Measurements from ENCODE around the gene JARID2.

Gene JARID2

GRCh38 chr6:15551798-15552197, 305.9 kb downstream of the JARID2 start:
- no peak overlapping the region for H2AFZ ChIP-seq
- H3K27me3 ChIP-seq (ENCODE audit: control insufficient read depth, insufficient read depth, low read length) = no peaks in the 10 kb centered on the region
- H3K4me3 ChIP-seq (ENCODE audit: low read depth, low read length) = no peak overlapping the region
- peaks cover 20% of the 10 kb centered on the region for H3K4me1 ChIP-seq
- no peak overlapping the region for H3K9ac ChIP-seq
- peak overlapping the region; percentile 29 for H3K27ac ChIP-seq
- H3K9me3 ChIP-seq (ENCODE audit: control insufficient read depth, low read length) = no peaks in the 10 kb centered on the region
- no peaks in the 10 kb centered on the region for H3K36me3 ChIP-seq (ENCODE audit: control insufficient read depth, insufficient read depth, low read length)
- H3K4me2 ChIP-seq (ENCODE audit: low read length) = no peak overlapping the region
- H3K79me2 ChIP-seq = peaks cover 7% of the 10 kb centered on the region
- TF ChIP-seq CTCF (IDR thresholded peaks at IDR 0.05) = no peak

GRCh38 chr6:15553031-15553430, 307.2 kb downstream of the JARID2 start:
- Histone ChIP-seq H2AFZ (no peak overlapping the region), H3K9ac (no peak overlapping the region), H3K4me3 (ENCODE audit: low read depth, low read length) (no peak overlapping the region), H3K36me3 (ENCODE audit: control insufficient read depth, insufficient read depth, low read length) (no peaks in the 10 kb centered on the region), H3K9me3 (ENCODE audit: control insufficient read depth, low read length) (no peaks in the 10 kb centered on the region), H3K79me2 (peaks cover 7% of the 10 kb centered on the region), H3K4me1 (peaks cover 21% of the 10 kb centered on the region), H3K27ac (no peak overlapping the region), H3K27me3 (ENCODE audit: control insufficient read depth, insufficient read depth, low read length) (no peaks in the 10 kb centered on the region), H3K4me2 (ENCODE audit: low read length) (no peak overlapping the region)
- no peak for TF ChIP-seq CTCF (IDR thresholded peaks at IDR 0.05)

- Histone ChIP-seq H3K4me3 (ENCODE audit: low read depth, low read length) (no peak overlapping the region), H3K27ac (no peak overlapping the region), H3K4me2 (ENCODE audit: low read length) (no peak overlapping the region), H3K36me3 (ENCODE audit: control insufficient read depth, insufficient read depth, low read length) (no peaks in the 10 kb centered on the region), H3K79me2 (peaks cover 7% of the 10 kb centered on the region), H3K9ac (no peak overlapping the region), H2AFZ (no peak overlapping the region), H3K9me3 (ENCODE audit: control insufficient read depth, low read length) (no peaks in the 10 kb centered on the region), H3K27me3 (ENCODE audit: control insufficient read depth, insufficient read depth, low read length) (no peaks in the 10 kb centered on the region), H3K4me1 (peaks cover 21% of the 10 kb centered on the region)
- no peak for TF ChIP-seq CTCF (IDR thresholded peaks at IDR 0.05)
Measured at GRCh38 chr6:15553736-15554294, 307.9 kb downstream of the JARID2 start.

GRCh38 chr6:15554728-15555100, 308.8 kb downstream of the JARID2 start:
- Histone ChIP-seq H3K9ac (no peak overlapping the region), H2AFZ (no peak overlapping the region), H3K4me2 (ENCODE audit: low read length) (no peak overlapping the region), H3K4me3 (ENCODE audit: low read depth, low read length) (no peak overlapping the region), H3K36me3 (ENCODE audit: control insufficient read depth, insufficient read depth, low read length) (no peaks in the 10 kb centered on the region), H3K27me3 (ENCODE audit: control insufficient read depth, insufficient read depth, low read length) (no peaks in the 10 kb centered on the region), H3K4me1 (peaks cover 21% of the 10 kb centered on the region), H3K27ac (no peak overlapping the region), H3K9me3 (ENCODE audit: control insufficient read depth, low read length) (no peaks in the 10 kb centered on the region), H3K79me2 (peaks cover 3% of the 10 kb centered on the region)
- no peak for TF ChIP-seq CTCF (IDR thresholded peaks at IDR 0.05)

Data from parathyroid adenoma (tissue), 2 donors.